Ammon's horn (tissue), 1 donor: ENCODE data around the gene LGR6.
"Not testable (repeated sequence)": the region's sequence is repeated elsewhere in the genome, so short reads cannot be mapped to it uniquely, and the experiment has no call there.

Experiments
- DNase-seq: peaks from one replicate; pipeline ENCODE4 v3.0.0-alpha.2; 2016; ENCODE audit warnings: low spot score

LGR6 gene

DNA sequence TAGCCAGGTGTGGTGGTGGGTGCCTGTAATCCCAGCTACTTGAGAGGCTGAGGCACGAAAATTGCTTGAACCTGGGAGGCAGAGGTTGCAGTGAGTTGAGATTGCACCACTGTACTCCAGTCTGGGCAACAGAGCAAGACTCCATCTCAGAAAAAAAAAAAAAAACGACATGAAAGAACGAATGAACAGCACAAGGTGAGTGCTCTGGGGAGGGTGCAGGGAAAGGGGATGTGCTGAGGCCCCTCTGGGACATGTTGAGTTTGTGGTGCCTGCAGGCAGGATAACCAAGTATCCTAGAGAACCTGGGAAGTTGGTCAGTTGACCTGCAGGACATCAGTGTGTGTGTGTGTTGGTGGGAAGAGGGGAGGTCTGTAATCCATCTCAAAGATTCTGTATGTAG, 46.6 kb downstream of the LGR6 start:
- not testable (repeated sequence) for DNase-seq

DNA sequence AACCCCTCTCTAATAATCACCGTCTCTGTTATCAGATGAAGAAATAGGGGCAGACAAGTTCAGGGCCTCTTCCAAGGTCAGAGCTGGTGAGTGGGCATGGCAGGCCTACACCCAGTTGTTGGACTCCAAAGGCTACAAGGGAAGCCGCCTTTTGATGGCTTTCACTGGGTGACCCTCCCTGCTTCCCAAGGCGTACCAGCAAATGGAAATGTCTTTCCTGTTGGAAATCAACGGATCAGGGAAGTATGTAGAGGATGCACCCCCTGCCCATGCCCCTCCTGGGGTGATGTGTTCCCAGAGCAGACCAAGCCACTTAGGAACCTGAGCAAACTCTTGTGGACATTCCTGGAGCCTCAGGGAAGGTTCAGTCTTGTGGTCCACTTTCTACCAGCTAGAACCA, 47.4 kb downstream of the LGR6 start:
- DNase-seq, result no peak

DNA sequence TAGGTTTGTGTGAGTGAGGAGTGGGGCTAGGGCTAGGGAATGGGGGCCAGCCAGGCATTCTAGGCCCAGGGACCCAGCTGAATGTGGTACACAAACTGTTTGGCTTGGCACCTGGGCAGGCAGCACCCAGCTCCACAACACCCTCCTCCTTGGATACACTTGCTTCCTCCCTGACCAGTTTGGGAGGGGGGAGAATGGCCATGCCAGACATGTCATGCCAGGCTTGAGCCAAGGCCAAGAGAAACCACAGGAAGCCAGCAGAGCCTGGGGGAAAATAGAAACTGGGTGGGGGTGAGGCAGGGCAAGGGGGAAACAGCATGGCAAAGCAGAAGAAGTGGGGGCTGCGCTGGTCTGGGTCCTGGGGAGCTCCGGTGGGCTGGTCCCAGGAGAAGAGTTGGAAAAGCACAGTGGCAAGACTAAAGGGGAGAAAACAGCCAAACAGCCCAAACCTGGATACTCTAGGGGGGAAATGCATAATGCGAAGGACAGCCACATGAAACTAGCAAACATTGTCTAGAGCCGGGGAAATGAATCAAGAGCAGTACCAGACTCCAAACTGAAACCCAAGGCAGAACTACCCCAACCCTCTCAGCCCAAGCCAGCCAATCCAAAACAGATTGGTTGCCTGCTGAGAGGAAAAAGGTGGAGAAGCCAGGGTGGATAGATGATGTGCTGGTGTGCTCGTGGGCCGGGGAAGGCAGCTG, 47.9 kb downstream of the LGR6 start:
- no peak for DNase-seq

DNA sequence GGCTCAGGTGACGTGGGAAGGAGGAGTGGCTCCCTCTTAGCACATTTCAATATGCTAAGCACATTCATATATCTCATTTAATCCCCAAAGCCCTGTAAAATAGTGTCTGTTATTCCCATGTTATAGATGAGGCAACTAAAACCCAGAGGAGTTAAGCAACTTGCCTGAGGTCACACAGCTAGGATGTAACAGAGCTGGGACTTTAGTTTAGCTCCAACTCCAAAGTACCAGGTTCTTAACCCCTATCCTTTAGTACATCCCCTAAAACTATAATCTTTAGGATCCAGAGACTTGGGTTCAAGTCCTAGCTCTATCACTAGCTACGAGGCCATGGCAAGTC, 48.5 kb downstream of the LGR6 start:
- no peak for DNase-seq

DNA sequence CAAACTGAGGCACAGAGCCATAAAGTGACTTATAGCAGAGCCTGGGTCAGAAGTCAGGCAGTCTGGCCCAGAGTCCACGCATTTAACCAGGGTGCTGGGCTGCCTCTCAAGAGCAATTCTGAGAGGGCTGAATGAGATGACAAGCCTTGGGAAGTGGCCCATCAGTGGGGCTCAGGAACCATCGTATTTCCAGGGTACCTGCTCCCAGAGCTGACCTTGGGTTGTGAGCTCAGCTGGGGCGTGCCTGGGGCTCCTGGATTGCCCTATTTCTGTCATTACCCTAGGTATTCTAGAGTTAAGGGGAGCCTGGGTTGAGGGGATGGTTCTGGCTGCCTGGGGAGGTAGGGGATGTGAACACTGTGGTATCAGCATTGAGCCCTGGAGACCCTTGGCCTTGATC, 49.4 kb downstream of the LGR6 start:
- no peak for DNase-seq

DNA sequence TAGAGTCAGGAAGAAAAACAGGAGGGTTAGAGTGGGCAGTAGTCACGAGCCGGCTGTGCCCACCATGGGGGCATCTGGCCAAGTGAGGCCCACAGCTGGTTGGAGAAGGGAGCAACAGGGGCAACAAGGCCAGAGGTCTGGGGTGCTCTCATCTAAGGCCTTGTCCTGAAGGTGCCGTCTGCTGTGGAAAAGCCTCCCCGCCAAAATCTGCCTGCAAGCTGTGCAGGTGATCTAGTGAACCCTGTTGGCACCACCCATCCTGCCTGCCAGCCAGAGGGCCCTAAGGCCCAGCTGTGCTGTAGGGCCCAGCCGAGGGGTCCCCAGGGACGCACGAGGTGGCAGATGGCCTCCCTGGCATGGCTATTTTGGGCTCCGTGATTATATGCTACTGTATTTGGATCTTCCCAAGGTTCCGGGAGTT, 51.3 kb downstream of the LGR6 start:
- no peak for DNase-seq

DNA sequence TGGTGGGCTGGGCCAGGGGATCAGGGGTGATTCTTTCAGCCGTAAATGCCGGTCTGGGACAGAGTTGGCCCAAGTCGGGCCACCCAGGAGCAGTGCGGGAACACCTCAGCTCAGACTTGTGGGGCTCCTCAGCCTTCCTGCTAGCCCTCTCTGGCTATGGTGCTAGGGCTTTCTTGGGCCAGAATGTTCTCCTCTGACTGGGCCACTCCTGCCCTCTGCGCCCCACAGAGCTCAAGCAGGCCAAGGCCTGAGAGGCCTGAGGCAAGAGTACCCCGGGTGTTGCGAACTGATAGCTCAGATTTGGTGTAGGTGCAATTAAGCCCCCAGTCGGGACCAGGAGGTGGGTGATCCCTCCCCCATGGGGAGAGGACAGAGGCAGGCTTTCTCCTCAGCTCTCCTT, 51.8 kb downstream of the LGR6 start:
- no peak for DNase-seq

DNA sequence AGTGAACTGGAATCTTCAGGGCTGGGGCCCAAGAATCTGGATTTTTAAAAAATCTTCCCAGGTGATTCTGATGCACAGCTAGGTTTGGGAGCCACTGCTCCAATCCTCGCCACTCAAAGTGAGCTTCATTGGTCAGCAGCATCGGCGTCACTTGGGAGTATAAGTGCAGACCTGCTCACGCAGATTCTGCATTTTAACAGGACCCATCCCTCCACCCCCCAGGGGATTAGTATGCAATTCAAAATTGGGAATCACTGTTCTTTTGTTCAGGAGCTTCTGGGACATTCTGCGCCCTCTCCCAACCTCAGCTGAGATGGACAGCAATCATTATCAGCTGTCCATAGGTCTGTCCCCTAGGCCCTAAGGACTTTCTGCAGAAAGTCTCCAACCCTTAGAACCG, 53.5 kb downstream of the LGR6 start:
- no peak for DNase-seq

DNA sequence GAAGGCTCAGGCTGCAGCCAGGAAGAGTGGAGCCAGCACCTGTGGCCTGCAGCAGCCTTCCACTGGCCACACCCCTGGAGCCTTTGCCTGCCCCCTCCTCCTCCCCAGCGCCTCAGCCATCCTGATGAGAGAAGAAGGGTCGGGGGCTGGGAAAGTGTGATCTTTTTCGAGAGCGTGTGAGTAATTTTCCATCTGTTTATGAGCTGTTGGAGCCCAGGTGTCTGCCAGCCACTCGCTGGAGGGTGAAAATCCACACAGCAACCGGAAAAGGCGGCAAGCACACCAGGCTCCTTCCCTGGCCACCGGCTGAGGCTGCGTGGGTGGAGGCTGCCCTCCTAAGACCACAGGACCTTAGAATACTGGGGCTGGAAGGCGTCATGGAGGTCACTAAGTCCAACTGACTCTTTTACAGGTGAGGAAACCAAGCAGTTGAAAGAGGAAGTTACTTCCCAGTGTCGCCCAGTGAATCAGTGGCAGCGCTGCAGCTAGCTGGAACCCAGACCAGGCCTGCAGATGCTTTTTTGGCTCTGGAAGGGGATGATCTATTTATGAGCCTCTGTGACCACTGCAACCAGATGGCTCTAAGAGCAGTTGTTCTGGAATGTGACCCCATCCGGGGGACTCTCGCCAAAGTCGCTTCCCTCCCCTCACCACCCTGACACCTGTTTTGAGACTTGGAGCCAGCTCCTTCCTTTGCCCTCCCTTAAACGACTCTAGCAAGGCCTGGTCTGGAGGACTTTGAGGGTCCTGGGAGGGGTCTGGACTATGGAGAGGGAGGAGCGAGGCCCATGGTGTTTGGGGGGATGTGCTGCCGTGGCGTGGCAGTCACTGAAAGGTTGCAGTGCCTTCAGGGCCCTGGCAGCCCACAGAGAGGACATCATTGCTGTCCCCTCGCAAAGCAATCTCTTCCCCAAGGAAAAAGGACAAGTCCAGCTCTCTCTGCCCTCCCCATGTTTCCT, 54.5 kb downstream of the LGR6 start:
- DNase-seq, result no peak

DNA sequence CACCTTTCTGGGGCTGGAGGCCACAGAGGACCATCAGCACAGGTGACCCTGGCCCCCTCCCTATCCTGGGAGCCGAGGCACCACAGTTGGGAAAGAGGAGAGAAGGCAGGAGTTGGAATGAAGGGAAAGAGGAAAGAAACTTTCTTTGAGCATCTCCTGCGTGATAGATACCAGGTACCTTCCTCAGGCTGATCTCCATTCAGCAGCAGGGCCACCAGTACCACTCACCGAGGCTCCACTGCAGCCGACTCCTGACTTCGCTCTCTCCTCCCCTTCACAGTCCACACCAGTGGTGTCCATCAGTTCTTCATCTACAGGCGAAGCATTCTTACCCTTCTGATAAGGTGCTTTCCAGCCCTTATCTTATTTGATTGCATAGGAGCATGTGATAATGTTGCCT, 55.3 kb downstream of the LGR6 start:
- DNase-seq, result no peak

DNA sequence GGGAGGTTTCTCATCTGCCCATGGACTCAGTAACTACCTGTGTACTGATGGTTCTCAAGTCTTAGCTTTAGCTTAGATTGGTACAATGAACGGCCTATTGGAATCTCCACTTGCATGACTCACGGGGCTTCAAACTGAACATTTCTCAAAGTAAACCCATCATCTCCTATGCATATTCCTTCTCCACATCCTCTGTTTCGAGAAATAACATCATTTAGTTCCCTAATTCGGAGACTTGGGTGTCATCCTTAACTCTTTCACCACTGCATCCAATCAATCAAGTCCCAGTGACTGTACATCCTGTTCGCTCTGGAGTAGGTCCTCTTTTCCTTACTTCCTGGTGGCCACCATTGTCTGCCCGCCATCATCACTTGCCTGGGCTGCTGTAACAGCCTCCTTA, 55.8 kb downstream of the LGR6 start:
- DNase-seq, result no peak

DNA sequence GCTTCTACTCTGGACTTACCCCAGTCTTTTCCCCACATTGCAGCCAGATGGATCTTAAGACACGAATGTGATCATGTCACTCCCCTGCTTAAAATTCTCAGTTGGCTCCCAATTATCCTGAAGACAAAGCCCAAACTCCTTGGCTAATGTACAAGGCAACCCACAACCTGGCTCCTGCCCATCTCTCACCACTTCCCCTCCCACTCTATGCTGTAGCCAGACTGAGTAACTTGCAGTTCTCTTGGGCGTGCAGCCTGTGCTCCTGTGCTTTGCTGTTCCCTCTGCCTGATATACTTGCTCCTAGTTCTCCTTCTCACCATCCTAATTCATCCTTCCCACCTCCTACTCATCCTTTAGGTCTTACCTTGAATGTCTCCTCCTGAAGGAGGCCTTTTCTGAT, 56.2 kb downstream of the LGR6 start:
- DNase-seq, result peak; percentile 48

DNA sequence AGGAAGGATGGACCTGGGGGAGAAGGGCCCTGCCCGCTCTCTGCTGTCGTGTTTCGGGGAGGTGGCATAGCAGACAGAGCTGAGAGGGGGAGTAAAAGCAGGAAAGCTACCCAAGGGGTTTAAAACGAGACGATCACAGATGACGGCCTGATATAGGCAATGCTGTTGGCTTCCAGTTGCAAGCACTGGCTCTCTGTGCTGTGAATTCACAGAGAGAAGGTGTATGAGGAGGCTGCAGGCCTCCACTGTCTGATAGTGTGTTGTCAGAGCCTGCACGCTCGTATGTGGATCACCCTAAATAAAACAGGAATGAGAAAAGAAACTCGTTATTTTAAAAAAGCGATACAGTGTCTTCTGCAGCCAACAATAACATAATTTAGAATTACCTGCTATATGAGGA, 57.4 kb downstream of the LGR6 start:
- DNase-seq, result no peak

DNA sequence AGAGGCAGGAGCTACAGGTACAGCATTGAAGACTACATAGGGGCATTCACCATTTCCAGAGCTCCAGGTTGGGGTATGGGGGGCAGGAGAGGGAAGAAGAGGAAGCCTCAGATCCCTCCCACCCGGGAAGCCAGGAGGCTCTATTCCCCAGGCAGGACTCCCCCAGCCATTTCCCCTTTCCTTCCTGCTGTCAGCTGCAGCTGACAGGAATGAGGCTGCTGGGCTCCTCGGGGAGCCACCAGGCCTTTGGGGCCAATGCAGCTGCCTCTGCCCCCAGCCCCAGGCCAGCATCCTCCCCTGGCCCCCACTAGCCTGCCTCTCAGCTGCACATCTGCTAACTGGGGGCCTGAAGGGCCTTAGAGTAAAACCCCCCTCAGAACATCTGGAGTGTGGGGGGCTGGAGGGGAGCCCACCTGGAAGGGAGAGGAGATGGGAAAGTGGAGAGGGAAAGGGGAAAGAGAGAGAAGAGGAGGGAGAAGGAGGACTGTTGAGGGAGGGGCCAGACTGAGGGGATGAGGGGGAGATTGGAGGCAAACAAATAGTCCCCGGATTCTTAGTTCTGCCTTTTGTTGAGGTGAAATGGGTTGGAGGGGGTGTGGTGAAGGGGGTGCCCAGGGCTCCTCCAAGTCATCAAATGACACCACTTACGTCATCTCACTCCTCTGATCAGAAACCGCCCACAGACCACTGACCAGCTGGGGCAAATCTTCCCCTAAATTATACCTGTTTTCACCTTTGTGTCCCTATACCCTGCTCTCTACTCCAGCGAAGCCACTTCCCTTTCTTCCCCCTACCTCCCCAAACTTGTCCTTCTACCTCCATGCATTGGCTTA, 58.0 kb downstream of the LGR6 start:
- DNase-seq, result no peak

DNA sequence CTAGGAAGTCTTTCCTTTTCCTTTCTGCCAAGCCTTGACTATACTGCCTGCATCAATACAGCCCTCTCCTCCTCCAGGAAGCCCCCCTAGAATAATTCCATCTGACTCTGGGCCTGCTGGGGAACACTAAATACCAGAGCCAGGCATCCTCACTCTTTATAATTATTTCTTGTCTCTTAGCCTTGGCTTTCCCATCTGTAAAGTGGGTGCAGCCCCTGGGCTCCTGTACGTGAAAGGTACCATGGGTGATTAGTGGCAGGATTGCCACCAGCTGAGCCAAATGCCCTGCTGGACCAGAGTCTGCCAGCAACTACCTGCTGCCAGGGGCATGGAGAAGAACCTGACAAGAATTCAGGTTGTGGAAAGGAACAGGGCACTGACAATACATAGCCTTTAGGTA, 58.7 kb downstream of the LGR6 start:
- DNase-seq, result no peak

DNA sequence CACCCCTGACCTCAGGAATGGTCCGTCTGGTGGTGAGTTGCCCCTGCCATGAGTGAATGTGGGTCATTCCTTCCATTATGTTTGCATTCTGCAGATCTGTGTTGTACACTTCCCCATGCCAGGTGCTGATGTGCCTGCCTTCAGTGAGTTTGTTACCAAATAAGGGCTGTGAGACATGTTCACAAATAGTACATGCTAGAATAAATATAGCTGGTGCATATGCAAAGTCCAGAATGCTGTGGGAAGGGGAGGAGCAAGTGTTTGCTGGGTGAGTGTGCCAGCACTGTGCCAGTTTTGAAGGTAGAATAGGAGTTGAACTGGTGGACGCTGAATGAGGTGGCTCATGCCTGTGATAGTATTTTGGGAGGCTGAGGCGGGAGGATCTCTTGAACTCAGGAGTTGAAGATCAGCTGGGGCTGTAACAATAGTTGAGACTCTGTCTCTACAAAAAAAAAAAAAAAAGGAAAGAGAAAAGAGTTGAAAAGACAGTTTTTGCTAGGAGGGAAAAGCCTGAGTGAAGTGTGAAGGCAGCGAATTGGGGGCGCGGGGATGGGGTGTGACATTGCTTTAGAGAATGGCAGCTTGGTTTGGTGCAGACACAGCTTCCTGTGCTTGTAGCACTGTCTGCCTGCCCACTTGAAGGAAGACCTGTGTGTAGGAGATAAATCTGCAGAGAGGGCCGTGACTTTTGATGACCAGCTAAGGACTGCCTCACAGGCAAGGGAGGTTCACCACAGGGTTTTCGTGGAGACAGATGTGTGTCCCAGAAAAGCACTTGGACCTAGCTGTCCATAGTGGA, 61.1 kb downstream of the LGR6 start:
- no peak for DNase-seq

DNA sequence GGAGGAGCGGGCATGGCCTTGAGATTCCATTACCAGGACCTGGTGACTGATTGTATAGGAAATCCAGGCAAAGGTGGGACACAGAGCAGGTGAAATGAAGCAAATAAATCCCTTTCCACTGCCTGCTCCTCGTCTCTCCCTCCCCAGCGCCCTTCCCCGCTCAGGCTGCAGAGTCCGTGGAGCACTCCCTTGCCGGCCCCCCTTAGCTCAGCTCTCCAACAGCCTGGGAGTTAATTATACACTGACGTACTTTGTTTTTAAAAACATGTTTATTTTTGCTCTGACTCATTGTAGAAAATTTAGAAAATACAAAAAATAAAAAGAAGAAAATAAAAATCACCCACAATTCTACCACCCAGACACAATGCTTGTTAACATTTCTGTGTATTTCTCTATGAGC, 61.7 kb downstream of the LGR6 start:
- DNase-seq, result no peak

DNA sequence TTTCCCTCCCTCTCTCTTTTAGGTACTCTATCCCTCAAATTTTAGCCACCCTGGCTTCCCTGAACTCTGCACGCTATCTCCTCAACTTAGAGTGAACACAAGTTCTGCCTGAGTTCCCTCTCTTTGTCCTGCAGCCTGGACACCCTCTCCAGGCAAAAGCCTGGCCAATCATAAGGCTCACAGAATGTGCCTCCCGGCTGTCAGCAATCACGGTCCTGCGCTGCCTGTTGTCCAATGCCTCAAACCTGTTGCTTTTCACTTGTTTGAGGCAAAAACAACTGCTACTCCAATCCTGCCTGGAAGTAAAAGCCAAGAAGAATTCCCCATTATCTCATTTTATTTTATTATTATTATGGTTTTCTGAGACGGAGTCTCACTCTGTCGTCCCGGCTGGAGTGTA, 66.1 kb downstream of the LGR6 start:
- DNase-seq, result no peak

DNA sequence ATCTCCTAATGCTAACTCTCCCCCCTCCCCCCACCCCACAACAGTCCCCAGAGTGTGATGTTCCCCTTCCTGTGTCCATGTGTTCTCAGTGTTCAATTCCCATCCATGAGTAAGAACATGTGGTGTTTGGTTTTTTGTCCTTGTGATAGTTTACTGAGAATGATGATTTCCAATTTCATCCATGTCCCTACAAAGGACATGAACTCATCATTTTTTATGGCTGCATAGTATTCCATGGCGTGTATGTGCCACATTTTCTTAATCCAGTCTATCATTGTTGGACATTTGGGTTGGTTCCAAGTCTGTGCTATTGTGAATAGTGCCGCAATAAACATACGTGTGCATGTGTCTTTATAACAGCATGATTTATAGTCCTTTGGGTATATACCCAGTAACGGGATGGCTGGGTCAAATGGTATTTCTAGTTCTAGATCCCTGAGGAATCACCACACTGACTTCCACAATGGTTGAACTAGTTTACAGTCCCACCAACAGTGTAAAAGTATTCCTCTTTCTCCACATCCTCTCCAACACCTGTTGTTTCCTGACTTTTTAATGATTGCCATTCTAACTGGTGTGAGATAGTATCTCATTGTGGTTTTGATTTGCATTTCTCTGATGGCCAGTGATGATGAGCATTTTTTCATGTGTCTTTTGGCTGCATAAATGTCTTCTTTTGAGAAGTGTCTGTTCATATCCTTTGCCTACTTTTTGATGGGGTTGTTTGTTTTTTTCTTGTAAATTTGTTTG, 67.8 kb downstream of the LGR6 start:
- not testable (repeated sequence) for DNase-seq

DNA sequence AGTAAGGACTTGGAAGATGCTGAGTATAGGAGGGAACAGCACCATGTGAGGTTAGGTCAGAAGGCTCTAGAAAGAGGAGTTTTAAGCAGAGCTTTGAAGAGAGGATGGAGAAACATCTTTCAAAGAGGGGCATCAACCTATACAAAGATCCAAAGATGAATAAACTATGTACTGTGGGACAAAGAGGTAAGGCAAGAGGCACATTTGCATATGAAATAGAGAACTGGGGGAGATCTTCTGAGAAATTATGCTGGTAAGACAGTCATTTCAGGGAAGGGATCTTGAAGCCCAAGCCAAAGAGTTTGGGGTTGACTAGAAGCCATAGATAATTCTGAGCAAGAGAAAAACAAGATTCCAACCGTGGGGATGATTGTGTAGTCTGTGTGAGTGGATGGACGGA, 70.0 kb downstream of the LGR6 start:
- no peak for DNase-seq

DNA sequence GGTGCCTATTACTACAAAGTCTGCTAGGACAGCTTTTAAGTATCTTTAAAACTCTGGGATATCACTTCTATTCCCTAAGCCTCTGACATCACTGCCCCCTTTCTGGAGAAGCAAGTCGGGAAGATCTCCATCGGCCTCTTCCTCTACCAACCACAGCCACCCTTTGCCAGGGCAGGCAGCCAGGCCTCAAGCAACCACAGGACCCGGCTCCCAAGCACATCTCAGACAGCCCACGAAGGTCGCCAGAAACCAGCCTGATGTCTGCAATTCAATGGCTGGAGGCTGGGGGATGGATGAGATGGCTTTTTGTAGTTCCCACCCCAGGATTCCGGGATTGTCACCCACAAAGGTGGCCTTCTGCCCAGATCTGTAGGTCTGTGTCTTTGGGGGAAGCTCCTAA, 70.7 kb downstream of the LGR6 start:
- no peak for DNase-seq
